NCI-H1436 treated with DMSO at 0.1 percent for 48 hours (cell line): ENCODE results near the gene BHLHE41.

ENCODE experiments used
- DNase-seq: peaks from one replicate; lab custom pipeline; 2025; lab: John Stamatoyannopoulos, UW

BHLHE41 gene

GRCh38 chr12:26124446-26125399 lies at the start of gene BHLHE41:
Gene BHLHE41, minus strand, starts transcription at chr12:26125037. Its CDS starts 258 bp downstream, at chr12:26124779.
- DNase-seq = no peak

DNA sequence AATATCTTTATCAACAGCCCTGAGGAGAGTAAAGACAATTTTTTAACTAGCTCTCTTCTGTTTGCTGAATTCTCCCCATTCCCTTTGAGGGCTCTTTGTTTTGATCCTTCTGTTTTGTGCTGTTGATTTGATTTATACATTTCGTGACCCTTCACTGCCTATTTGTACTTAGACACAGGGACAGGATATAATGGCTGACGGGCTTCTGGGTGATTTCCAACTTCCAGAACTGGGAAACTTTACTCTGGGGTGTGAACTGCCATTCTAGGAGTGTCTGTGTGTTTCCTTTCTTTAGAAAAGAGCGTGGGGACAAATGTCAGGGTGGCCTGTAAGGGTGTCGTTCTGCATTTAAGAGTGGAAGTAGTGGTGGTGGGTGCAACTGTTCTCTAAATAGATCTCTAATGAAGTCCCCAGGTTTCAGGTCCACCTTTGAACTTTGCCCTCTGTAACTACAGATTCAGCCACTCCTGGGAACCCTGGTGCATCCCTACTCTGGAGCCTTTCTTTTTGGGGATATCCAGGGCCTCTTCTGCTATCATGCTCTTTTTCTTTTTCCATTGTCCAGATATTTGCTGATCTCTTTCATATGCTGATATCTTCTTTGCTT lies 48.2 kb upstream of the BHLHE41 start:
- DNase-seq = no peak

DNA sequence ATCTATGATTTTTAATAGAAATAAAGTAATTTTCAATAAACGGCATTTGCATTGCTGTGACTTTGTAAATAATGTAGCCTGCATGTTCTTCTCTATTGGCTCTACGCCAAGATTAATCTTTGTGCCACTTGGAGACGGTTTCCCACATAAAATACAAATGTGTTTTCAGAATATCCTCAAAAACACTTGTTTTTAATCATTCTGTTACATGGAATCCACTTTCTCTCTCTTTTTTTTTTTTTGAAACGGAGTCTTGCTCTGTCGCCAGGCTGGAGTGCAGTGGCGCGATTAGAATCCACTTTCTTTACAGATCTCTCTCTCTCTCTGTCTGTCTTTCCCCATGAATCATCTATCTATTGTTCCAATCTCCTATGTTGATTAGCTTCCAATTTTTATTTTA lies 47.7 kb upstream of the BHLHE41 start:
- DNase-seq = no peak

GRCh38 chr12:26172013-26172412 lies 47.2 kb upstream of the BHLHE41 start:
- DNase-seq = no peak

- DNase-seq = no peak
Measured at GRCh38 chr12:26164118-26164517, 39.3 kb upstream of the BHLHE41 start.

DNA sequence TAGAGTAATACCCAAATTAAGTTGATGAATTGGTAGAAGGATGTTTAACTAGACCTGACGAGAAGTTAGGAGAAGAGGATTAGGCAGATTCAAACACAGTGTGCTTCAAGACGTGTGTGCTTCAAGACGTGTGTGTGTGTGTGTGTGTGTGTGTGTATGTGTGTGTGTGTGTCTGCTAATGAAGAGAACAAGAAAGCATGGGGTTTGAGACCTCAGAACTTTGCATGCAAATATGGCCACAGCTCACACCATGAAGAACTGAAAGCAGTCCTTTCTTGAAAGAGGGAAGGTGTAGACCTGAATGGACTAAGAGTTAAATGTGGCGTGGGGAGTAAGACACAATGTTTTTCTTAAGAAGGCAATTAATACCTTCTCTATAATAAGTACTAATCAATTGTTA lies 38.1 kb upstream of the BHLHE41 start:
- DNase-seq = no peak

DNA sequence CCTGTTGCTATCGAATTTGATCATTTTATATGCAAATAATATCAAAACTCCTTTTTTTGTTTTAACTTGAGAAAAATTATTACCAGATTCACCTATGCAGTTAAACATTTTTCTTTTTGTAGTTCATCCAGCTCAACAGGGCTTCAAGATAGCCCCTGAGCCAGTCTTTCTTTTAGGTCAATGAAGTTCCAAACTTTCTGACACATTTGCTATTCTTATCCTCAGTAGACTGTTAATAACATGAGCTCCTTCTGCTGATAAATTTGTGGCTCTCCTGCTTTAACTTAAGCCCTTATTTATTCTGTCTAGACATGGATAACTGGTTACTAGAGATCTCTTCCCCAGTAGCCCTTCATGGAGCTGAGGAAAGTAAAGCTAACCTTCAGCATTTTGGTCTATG lies 37.3 kb upstream of the BHLHE41 start:
- no peak for DNase-seq

DNA sequence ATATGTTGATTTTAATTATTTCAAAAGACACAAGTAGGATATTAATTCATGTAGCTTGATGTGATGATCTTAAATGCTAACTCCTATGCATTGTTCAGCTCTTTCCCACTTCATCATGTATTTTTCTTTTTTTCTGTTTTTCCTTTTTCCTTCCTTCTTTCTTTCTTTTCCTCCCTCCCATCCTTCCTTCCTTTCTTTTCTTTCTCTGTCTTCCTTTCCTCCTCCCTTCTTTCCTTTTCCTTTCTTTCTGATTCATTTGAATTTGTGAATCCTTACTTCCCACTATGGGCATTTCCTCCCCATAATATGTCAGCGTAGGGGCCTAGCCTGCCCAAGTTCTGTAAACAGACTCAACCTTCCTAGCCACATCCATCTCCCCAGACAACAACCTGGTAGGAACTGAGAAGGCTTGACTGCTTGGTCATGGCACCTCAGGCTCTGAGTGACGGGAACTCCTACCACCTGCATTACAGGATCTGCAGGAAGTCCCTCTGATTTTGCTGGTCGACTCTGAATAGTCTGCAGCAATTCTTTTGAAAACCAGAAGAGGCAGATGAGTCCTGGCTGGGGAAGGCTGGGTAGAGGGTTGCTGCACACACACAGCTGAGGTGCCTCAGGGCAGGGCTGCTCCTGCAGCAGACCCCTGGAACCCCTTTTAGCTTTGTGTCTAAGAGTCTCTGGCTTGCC lies 33.4 kb upstream of the BHLHE41 start:
- no peak for DNase-seq

DNA sequence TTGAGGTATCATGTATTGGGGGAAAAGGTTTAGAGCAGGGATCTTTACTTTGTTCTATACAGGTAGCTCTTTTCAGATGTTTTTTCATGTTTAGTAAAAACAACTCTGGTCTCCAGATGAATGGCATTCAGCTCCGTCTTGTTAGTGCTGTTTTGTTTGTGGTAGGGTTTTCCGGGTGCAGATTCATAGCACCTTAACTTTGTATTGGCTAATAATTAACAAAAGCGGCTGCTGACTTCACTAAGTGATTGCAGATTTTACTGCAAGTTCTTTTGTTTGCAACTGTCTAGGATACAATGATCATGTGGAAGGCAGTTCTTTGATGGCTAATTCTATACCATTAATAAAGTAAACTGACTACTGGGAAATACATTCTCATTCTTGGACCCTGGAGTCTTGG lies 32.2 kb upstream of the BHLHE41 start:
- no peak for DNase-seq

DNA sequence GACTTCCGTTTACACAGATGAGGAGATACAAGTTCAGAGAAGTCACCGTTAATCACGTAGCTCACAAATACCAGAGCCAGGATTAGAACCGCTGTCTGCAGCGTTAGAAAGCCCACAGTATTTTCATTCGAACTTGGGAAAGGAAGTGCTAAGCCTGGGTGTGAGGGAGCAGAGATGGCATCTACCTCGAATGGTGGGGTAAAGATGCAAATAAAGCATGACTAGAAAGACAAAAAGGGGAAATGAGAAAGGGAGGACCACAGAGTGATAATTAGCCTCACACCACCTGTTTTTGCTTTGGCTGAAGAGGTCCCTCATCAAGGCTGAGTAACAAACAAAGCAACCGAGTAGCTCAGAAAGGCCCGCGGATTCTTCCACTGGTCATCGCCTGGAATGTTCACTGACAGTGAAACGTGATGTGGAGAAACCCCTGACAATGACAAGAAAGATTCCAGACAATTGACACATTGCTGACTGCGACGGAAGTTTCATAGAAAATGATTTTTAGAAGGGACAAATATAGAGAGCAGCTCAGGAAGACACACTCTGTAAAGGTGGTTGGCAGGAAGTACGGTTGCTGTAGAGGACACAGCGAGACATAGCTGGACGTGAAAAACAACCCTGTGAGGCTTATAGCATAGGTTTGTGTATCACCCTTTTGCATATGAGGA lies 31.5 kb upstream of the BHLHE41 start:
- no peak for DNase-seq

DNA sequence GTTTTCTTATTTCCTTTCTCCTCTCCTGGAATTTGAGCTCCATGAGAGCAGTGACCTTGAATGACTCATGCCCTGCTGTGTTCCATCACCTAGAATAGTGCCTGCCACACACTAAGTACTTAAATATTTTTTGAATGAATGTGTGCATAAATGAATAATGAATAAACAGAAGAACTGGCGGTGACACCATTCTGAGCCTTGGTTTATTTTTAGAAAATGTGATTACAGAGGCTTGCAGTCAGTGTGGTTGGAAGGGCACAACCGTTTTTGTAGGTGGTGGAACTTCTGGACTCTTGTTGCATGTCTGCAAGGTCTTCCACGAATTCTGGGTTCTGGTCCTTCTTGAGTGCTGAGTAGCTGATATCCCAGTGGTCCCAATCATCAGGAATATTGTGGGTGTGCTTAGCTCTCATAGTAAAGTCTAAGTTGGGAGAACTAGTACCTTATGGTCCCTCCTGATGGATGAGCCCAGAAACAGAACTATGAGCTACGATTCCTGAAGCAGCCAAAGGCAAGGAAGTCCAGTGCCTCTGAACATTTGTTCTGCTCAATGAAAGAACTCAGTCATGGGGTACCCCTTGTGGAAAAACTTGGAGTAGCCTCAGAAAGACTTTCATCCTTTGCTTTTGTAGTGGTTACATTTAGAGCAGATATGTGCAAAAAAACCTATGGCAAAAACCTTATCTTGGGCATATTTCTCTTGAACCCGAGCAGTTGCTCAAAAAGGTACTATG lies 28.8 kb upstream of the BHLHE41 start:
- DNase-seq = no peak

GRCh38 chr12:26152507-26153102 lies 27.8 kb upstream of the BHLHE41 start:
- DNase-seq = no peak

GRCh38 chr12:26150736-26151450 lies 26.1 kb upstream of the BHLHE41 start:
- DNase-seq = no peak

DNA sequence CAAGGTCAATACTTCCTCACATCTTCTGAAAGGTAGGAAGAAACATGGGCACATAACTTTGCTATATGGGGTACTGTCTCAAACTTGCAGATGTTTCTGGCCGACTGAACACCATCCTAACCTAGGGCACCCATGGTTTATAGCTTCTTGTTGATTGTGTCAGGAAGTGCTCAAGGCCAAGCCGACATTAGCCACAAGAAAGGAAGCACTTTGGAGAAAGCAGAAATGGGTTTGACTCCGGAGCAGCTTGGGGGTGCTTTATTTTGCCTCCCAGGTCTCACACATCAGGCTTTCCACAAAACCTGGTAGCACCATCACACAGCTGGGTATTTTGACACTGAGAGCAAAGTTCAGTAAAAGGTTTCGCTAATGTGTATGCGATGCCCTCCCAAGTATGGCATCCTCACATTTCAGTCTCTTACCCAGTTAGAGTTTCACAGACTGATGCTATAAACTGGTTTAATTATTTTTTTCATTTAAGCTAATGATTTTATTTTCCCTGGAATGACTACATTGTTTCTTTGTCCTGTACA lies 25.2 kb upstream of the BHLHE41 start:
- no peak for DNase-seq

DNA sequence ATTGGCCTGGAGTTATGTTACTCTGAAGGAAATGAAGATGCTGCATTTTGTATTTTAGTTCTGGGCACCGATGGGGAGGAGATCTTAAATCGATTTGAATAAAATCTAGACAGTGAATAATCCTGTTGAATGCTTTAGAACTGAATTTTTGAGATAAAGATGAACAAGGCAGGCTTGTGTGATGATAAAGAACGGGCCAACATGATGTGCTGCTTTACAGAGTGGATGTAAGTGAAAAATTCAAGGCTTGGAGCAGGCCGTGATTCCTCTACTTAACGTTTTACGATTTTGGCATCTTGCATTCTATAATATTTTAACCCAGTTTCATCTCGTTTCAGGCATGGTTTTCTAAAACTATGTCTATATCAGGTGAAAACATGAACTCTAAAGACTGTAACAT lies 23.5 kb upstream of the BHLHE41 start:
- DNase-seq = no peak

DNA sequence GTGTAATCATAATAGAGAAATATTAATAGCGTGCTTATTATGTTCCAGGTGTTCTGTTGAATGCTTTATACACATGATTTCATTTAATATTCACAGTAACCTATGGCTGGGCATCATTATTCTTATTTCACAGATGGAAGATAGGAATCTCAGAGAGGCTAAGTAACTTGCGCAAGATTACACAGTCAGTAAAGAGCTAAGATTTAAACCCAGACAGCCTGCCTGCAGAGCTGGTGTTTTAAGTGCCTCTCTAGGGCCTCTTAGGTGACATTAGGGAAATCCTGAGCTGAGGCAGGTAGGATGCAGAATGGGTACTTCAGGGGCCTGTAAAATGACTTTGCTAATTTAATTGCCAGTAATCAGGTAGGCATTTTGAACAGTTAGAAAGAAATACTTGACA lies 18.5 kb upstream of the BHLHE41 start:
- DNase-seq = no peak

- no peak for DNase-seq
Measured at GRCh38 chr12:26138860-26139259, 14.0 kb upstream of the BHLHE41 start.

GRCh38 chr12:26136688-26137087 lies 11.9 kb upstream of the BHLHE41 start:
- no peak for DNase-seq

DNA sequence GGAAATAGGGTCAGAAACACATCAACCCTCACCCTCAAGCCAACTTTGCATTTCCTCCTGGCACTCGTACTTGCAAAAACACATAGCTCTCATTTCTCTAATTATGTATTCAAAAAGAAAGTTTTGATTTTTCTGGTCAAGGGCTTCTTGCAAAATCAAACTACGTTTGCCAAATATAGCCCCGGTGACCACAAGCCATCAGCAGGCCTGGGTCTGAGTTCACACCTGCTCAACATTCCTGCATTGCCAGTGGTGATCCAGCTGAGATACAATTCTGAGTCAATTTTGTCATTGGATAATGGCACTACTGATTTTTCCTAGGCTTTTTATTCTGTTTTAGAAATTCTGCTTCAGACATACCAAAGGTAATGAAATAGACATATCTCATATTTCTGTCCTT lies 10.7 kb upstream of the BHLHE41 start:
- no peak for DNase-seq

DNA sequence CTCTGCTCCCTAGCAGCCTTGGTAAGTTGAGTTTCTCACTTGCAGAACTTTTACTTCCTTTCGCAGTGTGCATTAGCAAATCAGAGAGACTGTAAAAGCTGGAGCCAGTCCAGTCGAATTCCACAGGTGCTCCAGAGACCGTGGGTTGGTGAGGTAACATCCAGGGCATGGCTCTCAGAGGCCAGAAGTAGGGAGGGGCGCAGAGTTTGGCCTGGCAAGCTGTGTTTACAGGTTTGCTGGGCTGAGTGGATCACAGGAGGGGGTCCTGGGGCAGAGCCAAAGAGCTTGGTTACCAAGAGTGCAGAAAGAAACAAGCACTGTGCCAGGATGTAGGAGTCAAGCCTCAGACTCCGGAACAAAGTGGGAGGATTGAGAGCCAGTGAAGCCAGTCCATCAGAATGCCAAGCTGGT lies 10.2 kb upstream of the BHLHE41 start:
- no peak for DNase-seq
